Stimulated activated CD4-positive, alpha-beta T cell treated with anti-CD3 and anti-CD28 coated beads, TNF-alpha, amount 100 ng/mL, for 24 hours (primary cell): ENCODE results near the gene KIAA0040.
"Not testable (repeated sequence)": the region's sequence is repeated elsewhere in the genome, so short reads cannot be mapped to it uniquely, and the experiment has no call there.

Experiments used
- DNase-seq, 3 experiments: peaks; one replicate each; pipeline ENCODE4 v3.0.0-alpha.2; 2020; ENCODE audit warnings: low read depth in 3 of 3

Gene KIAA0040

DNA sequence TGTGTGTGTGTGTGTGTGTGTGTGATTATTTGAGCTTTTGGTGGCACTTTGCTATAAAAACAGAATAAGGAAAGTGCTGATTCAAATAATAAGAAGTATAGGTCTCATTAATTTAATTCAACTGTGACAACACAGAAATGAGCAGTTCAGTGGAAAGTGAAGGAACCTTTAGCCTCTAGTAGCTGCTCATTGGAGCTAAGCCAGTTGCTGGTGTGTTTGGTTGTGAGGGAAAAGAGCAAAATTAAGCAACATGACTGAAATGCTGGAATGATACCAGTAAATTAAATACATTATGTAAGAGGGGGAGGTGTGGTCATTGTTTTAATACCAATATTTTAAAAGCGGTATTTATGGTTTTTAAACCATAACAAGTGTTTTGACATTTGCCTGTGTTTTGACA lies 55.2 kb downstream of the KIAA0040 start:
- no peak for DNase-seq

DNA sequence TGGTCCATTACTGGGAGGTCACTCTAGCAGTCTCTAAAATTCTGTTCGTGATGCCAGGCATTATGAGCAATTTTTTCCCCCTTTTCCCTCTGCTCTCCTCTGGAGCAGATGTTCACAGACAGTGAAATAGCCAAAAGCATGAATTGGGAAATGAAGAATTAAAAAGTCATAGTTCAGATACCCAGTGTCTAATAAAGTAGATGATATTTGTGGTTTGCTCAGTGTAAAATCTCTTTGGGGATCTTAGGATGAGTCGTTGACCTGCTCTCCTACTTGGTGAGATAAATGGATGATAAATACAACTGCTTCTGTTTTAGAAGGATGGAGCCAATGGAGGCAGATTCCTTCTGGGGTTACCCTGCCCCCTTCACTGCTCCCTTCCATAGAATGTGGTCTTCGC lies 56.3 kb downstream of the KIAA0040 start:
- no peak for DNase-seq

DNA sequence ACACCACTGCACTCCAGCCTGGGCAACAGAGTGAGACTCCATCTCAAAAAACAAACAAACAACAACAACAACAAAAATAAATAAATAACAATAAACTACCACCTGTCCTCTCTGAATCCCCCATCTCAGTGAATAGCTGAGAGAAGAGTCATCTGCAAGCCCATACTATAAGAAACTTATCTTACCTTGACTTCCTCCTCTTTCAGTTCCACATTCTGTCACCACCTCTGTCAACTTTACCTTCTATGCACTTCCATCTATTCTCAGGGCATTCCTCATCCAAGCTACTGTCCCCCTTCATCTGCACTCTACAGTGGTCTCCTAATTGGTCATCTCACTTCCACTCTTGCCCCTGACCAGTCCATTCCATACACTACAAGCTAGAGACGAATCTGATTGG lies 58.1 kb downstream of the KIAA0040 start:
- DNase-seq, result no peak

DNA sequence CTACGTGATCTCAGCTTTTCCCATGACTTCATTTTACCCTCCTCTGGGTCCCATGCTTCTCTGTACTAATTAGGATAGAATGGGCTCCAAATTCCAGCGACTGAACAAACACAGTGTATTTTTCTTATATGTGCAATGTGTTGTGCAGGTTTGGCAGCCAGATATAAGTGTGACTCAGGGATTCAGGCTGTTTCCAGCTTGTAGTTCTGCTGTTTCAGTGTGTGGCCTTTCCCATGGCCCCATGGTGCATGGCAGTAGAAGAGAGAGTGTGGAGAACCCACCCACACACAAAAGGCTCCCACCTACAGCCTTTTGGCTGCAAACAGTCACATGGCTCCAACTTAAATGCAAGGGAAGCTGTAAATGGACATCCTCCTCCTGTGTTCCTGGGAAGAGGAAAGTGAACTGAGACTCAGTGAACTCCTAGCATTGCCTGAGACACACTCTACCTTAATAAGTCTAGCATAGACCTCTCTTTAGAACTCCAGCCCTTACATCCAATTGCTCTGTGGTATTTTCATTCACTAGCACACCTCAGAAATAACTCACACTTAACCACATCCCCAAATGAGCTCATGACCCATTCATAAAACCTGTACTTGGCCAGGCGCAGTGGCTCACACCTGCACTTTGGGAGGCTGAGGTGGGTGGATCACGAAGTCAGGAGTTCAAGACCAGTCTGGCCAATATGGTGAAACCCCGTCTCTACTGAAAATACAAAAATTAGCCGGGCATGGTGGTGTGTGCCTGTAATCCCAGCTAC lies 58.7 kb downstream of the KIAA0040 start:
- no peak for DNase-seq

DNA sequence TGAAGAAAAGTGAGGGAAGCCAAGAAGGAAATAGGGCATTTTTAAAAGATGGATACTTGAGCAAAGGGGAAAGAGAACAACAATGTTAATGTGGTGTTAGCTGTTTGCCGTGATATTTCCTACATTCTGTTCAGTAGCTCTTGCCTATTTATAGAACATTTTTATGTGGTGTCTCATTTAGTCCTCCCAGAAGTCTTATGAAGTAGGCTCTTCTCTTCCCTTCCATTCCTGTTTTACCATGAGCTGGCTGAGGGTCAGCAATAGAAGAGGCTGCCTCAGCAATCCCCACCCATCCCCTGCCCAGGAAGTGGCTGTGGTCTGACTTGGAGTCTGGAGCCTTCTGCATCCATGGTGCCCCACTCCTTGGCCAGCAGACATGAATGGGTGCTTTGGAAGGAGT lies 60.1 kb downstream of the KIAA0040 start:
- no peak for DNase-seq

DNA sequence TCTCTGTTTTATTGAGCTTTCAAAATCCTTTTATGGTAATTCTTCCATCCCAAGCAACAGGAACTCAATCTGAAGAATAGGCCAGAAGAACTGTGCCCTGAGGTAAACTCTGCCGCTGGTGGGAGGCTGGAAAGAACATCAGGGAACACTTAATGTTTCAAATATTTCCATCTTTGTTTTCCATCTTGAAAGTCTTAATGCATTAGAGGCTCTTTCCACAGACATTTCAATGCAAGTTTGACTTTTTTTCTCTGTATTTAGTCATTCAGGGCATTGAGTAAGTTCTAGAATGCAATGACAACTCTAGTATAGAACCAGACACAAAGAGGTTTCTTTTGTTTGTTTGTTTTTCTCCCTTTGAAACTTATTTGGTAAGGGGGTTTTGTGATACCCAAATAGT lies 61.5 kb downstream of the KIAA0040 start:
- no peak for DNase-seq

DNA sequence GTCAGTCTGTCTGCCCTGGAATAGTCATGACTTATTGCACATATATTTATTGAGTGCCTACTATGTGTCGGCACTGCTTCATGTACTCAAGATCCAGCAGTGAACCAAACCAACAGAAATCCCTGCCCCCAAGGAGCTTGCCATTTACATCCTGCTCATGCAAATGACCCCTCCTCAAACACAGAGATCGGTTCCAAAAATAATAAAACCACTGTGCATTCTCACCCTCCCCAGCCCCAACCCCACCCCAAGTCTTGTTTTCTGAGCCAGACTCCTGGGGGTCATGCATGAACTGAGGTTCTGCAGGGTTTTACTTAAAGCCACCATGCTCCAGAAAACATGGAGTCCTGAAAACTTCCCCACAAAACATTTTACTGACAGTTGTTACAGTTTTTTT lies 61.9 kb downstream of the KIAA0040 start:
- DNase-seq, result no peak

DNA sequence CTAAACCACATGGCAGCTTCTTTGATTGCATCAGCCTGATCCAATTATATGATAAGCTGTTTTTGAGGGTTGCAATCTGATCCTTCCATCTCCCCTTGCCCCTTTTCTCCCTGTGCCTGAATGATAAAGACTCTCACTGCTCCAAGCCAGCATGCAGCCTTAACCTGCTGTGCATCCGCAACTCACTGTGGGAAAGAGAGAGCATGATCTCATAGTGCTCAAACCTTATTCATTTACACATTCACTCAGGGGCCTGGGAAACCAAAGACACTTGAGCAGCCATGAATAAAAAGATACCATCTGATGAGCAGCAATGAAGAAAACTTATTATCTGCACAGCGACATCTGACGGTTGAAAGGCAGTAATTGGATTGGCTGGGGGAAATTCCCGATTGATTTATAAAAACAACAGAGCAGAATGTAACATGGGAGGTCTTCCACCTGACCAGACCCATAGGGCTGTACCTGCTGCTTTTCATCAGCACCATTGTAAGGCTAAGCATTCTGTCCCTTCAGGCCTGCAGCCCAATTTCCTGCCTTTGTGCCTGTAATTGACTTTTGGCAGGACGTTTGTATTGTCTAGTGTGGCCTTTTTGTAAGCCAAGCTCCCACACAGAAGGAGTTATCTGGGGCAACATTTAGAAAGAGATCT lies 62.5 kb downstream of the KIAA0040 start:
- no peak for DNase-seq

DNA sequence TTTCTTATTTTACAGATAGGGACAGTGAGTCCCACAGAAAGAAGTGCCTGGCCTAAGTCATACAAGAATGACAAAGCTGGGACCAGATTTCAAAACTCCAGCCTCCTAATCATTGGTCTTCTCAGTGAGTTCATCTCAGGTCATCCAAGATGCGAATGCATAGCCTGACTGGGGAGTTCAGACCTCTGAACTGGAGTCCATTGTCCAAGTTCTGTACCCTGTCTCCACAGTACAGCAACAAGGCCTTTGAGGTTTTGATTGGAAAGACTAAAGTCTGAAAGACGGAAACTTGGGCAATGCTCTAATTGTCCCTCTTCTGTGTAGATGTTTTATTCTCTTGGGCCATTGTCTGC lies 63.0 kb downstream of the KIAA0040 start:
- DNase-seq, result no peak

DNA sequence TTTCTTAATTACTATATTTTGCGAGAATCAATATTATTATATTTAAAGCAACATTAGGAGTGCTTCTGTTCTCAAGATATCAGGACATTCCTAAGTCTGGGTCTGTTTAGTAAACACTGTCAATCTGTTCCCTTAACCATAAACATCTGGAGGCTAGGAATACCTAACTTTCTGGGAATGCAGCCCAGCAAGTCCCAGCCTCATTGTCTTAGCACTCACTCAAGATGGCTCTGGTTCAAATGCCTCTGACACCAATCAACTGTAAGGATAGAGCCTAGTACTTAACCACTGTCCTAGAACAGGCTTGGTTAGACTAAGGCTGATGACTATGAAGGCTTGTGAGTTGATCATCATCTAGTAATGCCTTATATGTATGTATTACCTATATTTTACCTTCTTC lies 63.4 kb downstream of the KIAA0040 start:
- DNase-seq, result no peak

DNA sequence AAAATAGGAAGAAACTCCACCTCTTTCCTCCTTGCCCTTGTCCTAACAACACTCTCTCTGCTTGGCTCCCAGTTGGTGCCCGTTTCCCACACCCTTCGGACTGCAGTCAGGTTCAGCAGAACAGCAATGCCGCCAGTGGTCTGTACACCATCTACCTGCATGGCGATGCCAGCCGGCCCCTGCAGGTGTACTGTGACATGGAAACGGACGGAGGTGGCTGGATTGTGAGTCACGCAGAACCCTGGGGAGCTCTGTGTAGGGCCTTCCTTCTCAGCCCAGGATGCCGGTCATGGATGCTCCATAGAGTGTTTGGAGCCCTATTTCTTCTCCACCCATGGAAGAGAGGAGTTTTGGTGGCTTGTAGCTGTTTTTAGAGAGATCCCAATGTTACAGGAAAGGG lies 64.1 kb downstream of the KIAA0040 start:
- DNase-seq, result no peak

DNA sequence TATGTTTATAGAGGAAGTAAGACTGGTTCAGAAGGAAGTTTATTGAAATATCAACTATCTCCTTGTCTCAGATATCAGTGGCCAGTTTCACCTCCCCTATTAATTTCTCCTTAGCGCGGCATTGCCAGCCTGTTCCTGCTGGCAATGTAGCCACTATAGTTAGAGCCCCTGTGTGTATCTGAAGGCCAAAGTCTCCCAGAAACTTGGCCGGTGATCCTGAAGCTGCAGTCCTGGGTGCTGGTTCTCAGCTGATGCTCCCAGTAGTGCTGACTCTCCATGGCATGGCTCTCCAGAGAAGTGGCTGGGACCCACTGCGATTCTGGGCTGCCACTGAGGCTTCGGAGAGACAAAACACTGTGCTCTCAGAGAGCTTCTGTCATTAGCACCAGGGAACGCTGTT lies 65.0 kb downstream of the KIAA0040 start:
- DNase-seq, result no peak

DNA sequence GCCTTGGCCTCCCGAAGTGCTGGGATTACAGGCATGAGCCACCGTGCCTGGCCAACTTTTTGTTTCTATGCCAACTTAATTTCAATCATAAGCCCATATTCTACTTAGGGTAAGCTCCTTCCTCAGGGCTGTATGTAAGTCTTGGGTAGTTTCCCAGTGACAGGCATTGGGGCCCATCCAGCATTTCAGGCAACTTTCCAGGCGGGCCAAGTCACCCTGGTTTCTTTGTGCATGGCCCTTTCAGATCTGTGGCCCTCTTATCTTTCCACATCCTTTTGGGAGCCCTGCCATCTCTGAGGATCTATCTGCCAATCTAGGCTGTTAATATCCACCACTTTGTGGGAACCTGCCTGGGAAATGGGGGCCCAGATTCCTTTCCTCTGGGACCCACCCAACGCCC lies 66.2 kb downstream of the KIAA0040 start:
- no peak for DNase-seq

DNA sequence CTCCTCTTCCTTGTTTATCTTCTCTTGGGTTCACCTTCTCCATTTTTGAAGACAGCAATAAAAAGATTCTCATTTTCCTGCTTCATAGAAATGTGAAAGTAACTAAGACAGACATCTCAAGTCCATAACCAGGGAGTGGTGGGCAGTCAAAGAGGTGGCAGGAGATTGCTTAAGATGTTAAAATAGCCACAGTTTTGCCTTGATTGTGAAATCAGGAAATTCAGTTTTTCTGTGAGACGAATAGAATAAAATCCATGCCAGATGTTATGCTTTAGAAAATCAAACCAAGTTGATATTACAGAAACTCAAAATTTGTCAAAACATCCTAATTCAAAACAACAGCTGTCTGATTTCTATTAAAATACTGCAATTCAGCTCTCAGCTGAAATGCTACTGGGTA lies 67.7 kb downstream of the KIAA0040 start:
- DNase-seq, result no peak

DNA sequence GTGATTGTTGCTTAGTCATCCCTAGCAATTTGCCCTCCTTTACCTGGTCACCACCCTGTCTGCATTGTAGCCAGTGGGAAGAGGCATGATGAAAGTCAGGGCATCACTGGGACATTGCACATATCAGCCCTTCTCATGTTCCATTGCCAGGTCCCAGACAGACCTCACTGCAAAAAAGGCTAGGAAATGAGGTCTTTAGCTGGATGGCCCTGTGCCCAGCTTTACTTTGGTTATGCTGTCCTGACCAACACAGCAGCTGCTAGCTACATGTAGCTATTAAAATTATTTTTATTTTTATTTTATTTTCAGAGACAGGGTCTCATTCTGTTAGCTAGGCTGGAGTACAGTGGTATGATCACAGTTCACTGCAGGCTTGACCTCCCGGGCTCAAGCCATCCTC lies 72.1 kb downstream of the KIAA0040 start:
- DNase-seq, result no peak

DNA sequence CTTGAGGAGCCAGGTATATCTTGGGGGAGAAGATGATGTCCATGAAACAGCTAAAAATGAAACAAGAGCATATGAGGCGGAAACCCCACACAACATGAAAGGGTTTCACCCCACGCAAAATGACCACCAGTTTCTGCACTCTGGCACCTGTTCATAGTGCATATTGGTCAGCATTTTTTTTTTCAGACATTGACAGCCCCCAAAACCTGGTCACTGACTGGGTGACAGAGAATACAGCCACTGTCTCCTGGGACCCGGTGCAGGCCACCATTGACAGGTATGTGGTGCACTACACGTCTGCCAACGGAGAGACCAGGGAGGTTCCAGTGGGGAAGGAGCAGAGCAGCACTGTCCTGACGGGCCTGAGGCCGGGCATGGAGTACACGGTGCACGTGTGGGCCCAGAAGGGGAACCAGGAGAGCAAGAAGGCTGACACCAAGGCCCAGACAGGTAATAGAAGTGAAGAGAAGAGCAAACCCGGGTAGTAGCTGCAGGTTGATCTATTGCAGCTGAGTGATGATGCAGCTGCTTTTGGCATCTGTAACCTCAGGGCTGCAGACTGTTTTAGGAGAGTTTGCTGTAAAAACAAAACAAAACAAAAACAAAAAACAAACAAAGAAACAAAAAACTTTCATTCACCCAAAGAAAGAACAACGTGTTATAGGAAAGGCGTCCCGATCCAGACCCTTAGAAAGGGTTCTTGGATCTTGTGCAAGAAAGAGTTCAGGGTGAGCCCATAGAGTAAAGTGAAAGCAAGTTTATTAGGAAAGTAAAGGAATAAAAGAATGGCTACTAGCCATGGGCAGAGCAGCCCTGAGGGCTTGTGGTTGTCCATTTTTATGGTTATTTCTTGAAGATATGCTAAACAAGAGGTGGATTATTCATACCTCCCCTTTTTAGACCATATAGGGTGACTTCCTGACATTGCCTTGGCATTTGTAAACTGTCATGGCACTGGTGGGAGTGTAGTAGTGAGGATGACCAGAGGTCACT lies 73.9 kb downstream of the KIAA0040 start:
- DNase-seq, result no peak

DNA sequence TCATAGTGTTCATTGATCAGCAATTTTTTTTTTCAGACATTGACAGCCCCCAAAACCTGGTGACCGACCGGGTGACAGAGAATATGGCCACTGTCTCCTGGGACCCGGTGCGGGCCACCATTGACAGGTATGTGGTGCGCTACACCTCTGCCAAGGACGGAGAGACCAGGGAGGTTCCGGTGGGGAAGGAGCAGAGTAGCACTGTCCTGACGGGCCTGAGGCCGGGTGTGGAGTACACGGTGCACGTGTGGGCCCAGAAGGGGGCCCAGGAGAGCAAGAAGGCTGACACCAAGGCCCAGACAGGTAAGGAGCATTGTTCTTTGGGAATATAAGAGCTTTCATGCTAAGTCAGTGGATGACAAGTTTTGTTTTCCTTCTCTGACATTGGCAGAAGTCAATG lies 75.7 kb downstream of the KIAA0040 start:
- no peak for DNase-seq

DNA sequence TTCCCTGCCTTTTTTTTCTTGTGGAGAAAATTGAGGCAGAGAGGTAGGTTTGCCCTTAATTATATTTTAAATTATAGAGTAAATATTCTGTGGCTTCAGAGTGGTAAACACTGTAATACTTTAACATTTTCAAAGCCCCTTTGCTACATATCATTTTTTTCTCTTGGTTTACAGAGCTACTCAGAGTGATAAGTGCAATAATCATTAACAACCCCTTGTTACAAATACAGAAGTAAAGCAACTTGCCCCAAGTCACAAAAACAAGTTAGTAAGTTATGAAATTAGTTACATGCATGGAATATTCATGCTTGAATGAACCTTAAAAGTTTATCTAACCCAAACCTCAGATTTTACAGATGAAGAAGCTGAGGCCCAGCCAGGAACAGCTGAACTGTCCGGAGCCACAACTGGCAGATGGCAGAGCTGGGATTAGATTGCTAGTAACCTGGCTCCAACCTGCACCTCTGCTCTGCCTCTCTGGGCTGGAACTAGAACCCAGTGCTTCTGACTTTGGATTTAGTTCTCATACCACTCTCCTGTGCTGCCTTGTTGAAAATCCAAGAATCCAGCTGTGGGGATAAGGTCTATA lies 76.3 kb downstream of the KIAA0040 start:
- DNase-seq, result no peak

DNA sequence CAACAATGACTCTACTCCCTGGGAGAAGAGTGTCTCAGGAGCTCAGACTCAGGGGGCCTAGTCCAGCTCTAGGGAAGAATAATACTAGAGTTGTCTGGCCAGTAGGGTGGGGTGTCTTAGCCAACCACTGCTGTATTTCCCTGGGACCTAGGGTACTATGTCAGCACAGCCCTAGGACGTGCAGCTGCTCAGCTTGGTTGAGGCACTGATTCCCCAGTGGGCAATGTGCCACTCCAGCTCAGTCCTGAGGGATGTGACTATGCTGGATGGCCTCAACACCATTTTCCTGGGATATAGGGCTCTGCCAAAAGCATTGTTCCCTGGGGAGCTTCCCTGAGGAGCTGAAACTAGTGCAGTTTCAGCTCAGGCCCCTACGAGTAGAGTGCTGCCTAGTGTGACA lies 77.6 kb downstream of the KIAA0040 start:
- no peak for DNase-seq

DNA sequence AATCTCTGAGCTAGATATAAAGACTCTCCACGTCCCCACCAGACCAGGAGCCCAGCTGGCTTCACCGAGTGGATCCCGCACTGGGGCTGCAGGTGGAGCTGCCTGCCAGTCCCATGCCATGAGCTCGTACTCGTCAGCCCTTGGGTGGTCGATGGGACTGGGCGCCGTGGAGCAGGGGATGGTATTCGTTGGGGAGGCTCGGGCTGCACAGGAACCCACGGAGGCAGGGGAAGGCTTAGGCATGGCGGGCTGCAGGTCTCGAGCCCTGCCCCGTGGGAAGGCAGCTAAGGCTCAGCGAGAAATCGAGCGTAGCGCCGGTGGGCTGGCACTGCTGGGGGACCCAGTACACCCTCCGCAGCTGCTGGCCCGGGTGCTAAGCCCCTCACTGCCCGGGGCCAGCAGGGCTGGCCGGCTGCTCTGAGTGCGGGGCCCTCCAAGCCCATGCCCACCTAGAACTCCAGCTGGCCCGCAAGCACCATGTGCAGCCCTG lies 84.2 kb downstream of the KIAA0040 start:
- DNase-seq, result not testable (repeated sequence)
